Measurements from ENCODE around the gene SYNGR2.
"Not testable (repeated sequence)": the region's sequence is repeated elsewhere in the genome, so short reads cannot be mapped to it uniquely, and the experiment has no call there.

SYNGR2 gene

DNA sequence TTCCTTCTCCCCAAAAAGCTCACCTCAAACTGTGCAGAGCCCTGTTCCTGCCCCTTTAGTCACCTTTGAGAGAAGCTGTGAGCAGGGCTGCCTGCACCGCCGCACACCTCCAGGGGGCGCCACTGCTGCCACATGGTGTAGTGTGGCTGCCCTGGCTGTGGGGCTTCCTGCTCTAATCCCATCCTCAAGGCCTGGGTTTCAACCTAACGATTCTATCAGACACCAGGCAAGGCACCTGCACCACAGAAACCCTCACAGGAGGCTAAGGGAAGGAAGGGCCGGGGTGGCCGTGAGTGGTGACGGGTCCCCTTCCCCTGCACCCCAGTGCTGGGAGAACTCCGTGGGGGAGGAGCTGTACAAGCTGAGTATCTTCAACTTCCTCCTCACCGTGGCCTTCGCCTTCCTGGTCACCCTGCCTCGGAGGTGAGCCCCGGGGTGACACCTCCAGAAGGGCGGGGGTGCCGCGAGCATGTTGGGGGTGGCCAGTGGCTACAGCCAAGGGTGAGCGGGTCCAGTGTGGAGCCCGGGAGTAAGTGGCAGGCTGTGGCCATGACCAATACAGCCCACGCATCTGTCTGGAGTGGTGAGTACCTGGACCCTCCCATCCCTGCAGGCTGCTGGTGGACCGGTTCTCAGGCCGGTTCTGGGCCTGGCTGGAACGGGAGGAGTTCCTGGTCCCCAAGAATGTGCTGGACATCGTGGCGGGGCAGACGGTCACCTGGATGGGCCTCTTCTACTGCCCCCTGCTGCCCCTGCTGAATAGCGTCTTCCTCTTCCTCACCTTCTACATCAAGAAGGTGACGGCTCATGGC, 30.8 kb upstream of the SYNGR2 start:
- no peak for ATAC-seq

DNA sequence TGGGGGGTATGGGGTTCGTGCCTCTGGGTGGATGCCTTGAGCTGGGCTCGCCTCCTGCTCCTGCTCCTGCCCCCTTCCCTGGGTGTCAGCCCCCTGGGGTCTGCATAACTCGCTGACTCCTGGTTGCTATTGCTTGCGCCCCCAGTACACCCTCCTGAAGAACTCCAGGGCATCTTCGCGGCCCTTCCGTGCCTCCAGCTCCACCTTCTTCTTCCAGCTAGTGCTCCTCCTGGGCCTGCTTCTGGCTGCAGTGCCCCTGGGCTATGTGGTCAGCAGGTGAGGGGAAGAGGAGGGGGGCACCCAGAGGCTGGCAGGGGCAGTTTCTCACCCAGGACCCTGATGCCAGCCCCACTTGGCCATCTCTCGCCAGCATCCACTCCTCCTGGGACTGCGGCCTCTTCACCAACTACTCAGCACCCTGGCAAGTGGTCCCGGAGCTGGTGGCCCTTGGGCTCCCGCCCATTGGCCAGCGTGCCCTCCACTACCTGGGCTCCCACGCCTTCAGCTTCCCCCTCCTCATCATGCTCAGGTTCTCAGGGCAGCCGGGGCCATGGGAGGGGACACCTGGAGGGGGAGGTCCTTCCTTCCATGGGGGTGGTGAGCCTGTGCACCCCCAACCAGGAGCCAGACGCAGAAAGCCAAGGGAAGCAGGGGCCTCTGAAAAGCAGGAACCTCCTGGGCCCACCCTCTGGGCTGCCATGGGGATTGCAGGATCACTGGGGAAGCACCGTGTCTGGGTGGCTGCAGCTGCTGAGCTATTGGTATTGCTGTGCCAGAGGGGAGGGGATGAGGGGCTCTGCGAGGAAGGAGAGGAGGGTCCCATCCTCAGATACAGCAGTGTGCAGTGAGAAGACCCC, 29.9 kb upstream of the SYNGR2 start:
- ATAC-seq, result no peak
- TF ChIP-seq, protein P1, sequence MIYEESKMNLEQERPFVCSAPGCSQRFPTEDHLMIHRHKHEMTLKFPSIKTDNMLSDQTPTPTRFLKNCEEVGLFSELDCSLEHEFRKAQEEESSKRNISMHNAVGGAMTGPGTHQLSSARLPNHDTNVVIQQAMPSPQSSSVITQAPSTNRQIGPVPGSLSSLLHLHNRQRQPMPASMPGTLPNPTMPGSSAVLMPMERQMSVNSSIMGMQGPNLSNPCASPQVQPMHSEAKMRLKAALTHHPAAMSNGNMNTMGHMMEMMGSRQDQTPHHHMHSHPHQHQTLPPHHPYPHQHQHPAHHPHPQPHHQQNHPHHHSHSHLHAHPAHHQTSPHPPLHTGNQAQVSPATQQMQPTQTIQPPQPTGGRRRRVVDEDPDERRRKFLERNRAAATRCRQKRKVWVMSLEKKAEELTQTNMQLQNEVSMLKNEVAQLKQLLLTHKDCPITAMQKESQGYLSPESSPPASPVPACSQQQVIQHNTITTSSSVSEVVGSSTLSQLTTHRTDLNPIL (CRISPR knock-in tag; IDR thresholded peaks at IDR 0.05; ENCODE audit: low read depth), result no peak
- TF ChIP-seq ISL1 (CRISPR knock-in tag; IDR thresholded peaks at IDR 0.05) (no peak), ARNTL (CRISPR knock-in tag; IDR thresholded peaks at IDR 0.05; ENCODE audit: borderline replicate concordance, low read depth) (no peak), ZNF70 (CRISPR knock-in tag; IDR thresholded peaks at IDR 0.05) (no peak), ZC3H10 (CRISPR knock-in tag; IDR thresholded peaks at IDR 0.05) (no peak), ZNF8 (CRISPR knock-in tag; IDR thresholded peaks at IDR 0.05) (no peak), CSDC2 (CRISPR knock-in tag; IDR thresholded peaks at IDR 0.05) (no peak)
- TF ChIP-seq, protein P2, sequence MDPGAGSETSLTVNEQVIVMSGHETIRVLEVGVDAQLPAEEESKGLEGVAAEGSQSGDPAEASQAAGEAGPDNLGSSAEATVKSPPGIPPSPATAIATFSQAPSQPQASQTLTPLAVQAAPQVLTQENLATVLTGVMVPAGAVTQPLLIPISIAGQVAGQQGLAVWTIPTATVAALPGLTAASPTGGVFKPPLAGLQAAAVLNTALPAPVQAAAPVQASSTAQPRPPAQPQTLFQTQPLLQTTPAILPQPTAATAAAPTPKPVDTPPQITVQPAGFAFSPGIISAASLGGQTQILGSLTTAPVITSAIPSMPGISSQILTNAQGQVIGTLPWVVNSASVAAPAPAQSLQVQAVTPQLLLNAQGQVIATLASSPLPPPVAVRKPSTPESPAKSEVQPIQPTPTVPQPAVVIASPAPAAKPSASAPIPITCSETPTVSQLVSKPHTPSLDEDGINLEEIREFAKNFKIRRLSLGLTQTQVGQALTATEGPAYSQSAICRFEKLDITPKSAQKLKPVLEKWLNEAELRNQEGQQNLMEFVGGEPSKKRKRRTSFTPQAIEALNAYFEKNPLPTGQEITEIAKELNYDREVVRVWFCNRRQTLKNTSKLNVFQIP (CRISPR knock-in tag; IDR thresholded peaks at IDR 0.05; ENCODE audit: borderline replicate concordance, low read depth), result no peak
- TF ChIP-seq, protein P3, sequence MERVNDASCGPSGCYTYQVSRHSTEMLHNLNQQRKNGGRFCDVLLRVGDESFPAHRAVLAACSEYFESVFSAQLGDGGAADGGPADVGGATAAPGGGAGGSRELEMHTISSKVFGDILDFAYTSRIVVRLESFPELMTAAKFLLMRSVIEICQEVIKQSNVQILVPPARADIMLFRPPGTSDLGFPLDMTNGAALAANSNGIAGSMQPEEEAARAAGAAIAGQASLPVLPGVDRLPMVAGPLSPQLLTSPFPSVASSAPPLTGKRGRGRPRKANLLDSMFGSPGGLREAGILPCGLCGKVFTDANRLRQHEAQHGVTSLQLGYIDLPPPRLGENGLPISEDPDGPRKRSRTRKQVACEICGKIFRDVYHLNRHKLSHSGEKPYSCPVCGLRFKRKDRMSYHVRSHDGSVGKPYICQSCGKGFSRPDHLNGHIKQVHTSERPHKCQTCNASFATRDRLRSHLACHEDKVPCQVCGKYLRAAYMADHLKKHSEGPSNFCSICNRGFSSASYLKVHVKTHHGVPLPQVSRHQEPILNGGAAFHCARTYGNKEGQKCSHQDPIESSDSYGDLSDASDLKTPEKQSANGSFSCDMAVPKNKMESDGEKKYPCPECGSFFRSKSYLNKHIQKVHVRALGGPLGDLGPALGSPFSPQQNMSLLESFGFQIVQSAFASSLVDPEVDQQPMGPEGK (CRISPR knock-in tag; IDR thresholded peaks at IDR 0.05; ENCODE audit: borderline replicate concordance), result no peak
- TF ChIP-seq, protein P4, sequence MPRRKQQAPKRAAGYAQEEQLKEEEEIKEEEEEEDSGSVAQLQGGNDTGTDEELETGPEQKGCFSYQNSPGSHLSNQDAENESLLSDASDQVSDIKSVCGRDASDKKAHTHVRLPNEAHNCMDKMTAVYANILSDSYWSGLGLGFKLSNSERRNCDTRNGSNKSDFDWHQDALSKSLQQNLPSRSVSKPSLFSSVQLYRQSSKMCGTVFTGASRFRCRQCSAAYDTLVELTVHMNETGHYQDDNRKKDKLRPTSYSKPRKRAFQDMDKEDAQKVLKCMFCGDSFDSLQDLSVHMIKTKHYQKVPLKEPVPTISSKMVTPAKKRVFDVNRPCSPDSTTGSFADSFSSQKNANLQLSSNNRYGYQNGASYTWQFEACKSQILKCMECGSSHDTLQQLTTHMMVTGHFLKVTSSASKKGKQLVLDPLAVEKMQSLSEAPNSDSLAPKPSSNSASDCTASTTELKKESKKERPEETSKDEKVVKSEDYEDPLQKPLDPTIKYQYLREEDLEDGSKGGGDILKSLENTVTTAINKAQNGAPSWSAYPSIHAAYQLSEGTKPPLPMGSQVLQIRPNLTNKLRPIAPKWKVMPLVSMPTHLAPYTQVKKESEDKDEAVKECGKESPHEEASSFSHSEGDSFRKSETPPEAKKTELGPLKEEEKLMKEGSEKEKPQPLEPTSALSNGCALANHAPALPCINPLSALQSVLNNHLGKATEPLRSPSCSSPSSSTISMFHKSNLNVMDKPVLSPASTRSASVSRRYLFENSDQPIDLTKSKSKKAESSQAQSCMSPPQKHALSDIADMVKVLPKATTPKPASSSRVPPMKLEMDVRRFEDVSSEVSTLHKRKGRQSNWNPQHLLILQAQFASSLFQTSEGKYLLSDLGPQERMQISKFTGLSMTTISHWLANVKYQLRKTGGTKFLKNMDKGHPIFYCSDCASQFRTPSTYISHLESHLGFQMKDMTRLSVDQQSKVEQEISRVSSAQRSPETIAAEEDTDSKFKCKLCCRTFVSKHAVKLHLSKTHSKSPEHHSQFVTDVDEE (CRISPR knock-in tag; IDR thresholded peaks at IDR 0.05), result no peak

More for the DNA sequence above, 30.8 kb upstream of the SYNGR2 start:
- TF ChIP-seq RARB (CRISPR knock-in tag; IDR thresholded peaks at IDR 0.05) (no peak), BACH2 (CRISPR knock-in tag; IDR thresholded peaks at IDR 0.05; ENCODE audit: borderline replicate concordance) (no peak)

DNA sequence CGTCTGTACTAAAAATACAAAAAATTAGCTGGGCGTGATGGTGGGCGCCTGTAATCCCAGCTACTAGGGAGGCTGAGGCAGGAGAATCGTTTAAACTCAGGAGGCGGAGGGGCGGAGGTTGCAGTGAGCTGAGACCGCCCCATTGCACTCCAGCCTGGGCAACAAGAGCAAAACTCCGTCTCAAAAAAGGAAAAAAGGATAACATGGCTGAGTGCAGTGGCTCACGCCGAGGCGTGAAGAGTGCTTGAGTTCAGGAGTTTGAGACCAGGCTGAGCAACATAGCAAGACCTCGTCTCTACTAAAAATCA, 28.6 kb upstream of the SYNGR2 start:
- ATAC-seq, result not testable (repeated sequence)

DNA sequence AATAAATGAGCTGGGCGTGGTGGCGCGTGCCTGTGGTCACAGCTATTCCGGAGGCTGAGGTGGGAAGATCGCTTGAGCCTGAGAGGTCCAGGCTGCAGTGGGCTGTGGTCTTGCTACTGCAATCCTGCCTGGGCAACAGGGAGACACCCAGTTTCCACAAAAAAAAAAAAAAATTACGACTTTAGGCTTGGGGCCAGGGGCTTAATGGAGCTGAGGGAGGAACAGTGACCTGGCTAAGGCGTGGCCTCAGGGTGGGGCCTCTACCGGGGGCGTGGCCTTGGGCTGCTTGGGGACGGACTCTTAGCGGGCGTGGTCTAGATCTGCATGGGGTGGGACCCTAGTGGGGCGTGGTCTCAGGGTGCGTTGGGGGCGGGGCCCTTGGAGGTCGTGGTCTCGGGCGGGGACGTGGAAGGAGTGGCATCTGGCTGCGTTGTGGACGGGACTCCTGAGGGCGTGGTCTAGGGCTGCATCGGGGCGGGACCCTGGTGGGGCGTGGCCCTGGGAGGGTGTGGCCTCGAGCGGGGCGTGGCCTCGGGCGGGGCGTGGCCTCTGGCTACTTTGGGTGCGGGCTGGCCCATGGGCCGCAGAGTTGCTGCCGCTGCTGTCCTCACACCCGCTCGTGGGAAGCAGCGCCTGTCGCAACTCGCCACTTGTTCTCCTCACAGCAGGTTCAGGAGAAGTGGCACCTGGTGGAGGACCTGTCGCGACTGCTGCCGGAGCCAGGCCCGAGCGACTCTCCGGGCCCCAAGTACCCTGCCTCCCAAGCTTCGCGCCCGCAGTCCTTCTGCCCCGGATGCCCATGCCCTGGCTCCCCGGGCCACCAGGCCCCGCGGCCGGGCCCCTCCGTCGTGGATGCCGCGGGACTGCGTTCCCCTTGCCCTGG, 28.0 kb upstream of the SYNGR2 start:
- ATAC-seq, result peak; percentile 71
- no peak for TF ChIP-seq BACH2 (CRISPR knock-in tag; IDR thresholded peaks at IDR 0.05; ENCODE audit: borderline replicate concordance)
- TF ChIP-seq OSR1 (CRISPR knock-in tag; IDR thresholded peaks at IDR 0.05), result no peak
- no peak for TF ChIP-seq ZFP30 (CRISPR knock-in tag; IDR thresholded peaks at IDR 0.05)
- TF ChIP-seq, protein P4 (CRISPR knock-in tag; IDR thresholded peaks at IDR 0.05), result no peak
- TF ChIP-seq, protein P5, sequence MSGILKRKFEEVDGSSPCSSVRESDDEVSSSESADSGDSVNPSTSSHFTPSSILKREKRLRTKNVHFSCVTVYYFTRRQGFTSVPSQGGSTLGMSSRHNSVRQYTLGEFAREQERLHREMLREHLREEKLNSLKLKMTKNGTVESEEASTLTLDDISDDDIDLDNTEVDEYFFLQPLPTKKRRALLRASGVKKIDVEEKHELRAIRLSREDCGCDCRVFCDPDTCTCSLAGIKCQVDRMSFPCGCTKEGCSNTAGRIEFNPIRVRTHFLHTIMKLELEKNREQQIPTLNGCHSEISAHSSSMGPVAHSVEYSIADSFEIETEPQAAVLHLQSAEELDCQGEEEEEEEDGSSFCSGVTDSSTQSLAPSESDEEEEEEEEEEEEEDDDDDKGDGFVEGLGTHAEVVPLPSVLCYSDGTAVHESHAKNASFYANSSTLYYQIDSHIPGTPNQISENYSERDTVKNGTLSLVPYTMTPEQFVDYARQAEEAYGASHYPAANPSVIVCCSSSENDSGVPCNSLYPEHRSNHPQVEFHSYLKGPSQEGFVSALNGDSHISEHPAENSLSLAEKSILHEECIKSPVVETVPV (CRISPR knock-in tag; IDR thresholded peaks at IDR 0.05), result no peak
- TF ChIP-seq, protein P1 (CRISPR knock-in tag; IDR thresholded peaks at IDR 0.05; ENCODE audit: low read depth), result no peak
- TF ChIP-seq, protein P3 (CRISPR knock-in tag; IDR thresholded peaks at IDR 0.05; ENCODE audit: borderline replicate concordance), result no peak
